RWPE1 (cell line): ENCODE measurements around the gene MAEL.

Experiments used
- CTCF ChIA-PET: fragments of 350-600 bp; sonication (Branson Sonifier 250); formaldehyde crosslinking; extraction: SDS; loops from one replicate; lab custom pipeline; 2021; lab: Yijun Ruan, JAX
- POLR2A ChIA-PET: fragments of 400-600 bp; formaldehyde crosslinking; extraction: SDS; loops from one replicate; lab custom pipeline; 2020; ENCODE audit warnings: antibody characterized with exemption; ENCODE audit not compliant: low non-redundant PET; lab: Yijun Ruan, JAX
- DNase-seq: peaks from one replicate; pipeline ENCODE4 v3.0.0; 2012; ENCODE audit warnings: low spot score
- H3K27ac ChIP-seq: fragments of 450-650 bp; 2 replicates; pipeline ENCODE4 v1.5.1; 2017
- TF ChIP-seq, protein P1 (sequence below): fragments of 450-650 bp; conservative IDR thresholded peaks from 2 replicates; pipeline ENCODE4 v1.5.1; 2017; ENCODE audit warnings: low read depth, mild to moderate bottlenecking

Gene MAEL

DNA sequence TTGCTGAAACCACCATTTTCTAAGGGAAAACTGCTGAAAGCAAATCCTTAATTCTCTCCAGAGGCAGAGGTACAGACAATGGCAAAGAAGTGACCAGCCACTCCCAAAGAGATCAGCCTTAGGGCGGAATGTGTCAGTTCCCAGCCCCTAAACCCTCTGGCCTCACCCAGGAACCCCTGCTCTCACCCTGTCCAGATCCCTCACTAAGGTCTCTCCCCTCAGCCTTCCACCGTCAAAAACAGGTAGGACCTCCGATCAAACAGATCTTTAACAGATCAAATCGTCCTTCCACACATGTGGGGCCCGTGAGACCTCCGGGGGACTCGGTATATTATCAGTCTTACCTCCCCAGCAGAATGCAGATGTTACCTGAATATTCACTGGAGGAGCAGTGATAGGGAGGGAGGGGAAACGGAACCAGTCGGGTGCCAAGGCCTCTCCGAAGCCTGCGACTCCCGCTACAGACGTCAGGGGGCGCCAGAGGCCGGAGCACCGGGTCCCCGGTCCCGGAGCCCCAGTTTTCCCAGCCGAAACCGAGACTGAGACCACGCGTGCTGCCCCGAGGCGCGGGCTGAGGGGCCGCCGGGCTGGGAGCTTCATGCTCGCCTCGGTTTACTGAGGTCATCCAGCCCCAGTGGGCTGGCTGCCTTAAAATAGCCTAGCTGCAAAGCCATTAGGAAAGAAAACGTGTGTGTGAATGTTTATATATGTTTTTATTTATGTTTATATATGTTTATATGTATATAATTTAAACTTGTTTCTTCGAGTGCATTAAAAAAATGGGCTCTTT lies 77.4 kb downstream of the MAEL start:
- TF ChIP-seq, protein P1, sequence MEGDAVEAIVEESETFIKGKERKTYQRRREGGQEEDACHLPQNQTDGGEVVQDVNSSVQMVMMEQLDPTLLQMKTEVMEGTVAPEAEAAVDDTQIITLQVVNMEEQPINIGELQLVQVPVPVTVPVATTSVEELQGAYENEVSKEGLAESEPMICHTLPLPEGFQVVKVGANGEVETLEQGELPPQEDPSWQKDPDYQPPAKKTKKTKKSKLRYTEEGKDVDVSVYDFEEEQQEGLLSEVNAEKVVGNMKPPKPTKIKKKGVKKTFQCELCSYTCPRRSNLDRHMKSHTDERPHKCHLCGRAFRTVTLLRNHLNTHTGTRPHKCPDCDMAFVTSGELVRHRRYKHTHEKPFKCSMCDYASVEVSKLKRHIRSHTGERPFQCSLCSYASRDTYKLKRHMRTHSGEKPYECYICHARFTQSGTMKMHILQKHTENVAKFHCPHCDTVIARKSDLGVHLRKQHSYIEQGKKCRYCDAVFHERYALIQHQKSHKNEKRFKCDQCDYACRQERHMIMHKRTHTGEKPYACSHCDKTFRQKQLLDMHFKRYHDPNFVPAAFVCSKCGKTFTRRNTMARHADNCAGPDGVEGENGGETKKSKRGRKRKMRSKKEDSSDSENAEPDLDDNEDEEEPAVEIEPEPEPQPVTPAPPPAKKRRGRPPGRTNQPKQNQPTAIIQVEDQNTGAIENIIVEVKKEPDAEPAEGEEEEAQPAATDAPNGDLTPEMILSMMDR: peak; percentile 93
- no peak overlapping the region for H3K27ac ChIP-seq
- POLR2A ChIA-PET: no interaction called here
- DNase-seq: peak; percentile 82
- CTCF ChIA-PET: interaction anchor here (0.5 to 1.0 kb wide), 12 partner anchors 26 to 1423 kb away, joined by 3 to 5 read pairs (median 4); no protein-coding TSS in a partner anchor

DNA sequence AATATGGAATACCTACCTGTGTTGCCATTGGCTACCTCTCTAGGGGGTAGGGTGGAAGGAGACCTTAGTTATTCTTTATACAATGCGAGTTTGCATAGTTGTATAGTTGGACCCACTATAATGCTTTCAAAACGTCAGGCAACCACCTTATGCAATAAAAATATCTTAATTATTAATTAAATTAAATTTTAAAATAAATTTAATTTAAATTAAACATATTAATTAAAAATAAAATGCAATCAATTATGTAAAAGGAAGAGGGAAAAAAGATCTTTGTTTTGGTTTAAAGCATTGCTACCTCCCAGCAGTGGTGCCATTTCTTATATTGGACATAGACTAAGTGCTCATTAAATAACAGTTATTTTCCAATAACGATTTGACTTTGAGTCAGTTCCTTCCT lies 78.8 kb downstream of the MAEL start:
- ChIA-PET POLR2A (no interaction called here), CTCF (no interaction called here)
- TF ChIP-seq, protein P1: no peak
- no peak overlapping the region for H3K27ac ChIP-seq
- DNase-seq: no peak

DNA sequence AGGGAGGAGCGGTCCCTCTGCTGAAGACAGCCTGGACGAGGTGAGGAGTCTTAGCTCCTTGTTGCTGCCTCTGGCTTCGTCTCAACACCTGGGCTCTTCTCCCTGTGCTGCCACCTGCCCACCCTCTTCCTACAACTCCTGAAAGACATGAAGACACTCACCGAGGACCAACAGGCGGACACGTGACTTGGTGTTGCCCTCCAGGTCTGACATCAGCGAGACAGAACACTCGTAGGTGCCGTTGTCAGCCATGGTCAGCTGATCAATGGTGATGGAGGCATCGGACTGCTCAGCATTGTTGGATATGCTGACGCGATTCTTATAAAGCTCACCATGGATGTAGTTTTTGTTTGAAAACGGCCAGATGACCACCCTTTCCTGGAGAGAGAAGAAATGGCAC lies 79.7 kb downstream of the MAEL start:
- no peak for DNase-seq
- no peak overlapping the region for H3K27ac ChIP-seq
- TF ChIP-seq, protein P1: no peak
- ChIA-PET POLR2A (no interaction called here), CTCF (interaction anchor here (0.7 kb wide), 1 partner anchor 305 kb away, joined by 3 read pairs; no protein-coding TSS in a partner anchor)

DNA sequence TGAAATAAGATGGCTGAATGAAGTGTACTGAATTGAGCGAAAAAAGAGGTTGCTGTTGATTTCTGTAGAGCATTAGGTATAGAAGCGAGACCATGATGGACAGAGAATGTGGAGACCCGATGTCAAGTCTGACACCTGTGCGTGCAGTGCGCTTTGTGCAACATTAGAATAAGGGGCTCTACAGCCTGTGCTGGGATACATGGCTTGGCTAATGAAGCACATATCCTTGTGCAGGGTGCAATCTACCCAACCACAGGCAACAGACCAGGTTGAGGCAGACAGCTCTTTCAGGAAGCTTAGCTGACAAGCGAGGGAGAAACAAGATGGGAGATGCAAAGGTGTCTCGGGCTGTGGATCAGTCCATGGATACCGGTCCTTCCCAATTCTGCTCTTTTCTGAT lies 82.2 kb downstream of the MAEL start:
- ChIA-PET CTCF (no interaction called here), POLR2A (no interaction called here)

More for the DNA sequence above, 82.2 kb downstream of the MAEL start:
- TF ChIP-seq, protein P1: no peak
- H3K27ac ChIP-seq: no peak overlapping the region
- DNase-seq: no peak
